ENCODE data around the gene TATDN2.

Gene TATDN2

GRCh38 chr3:10215578-10216368 lies 32.5 kb upstream of the TATDN2 start:
- Histone ChIP-seq H3F3A (ENCODE audit: low read depth) (no peaks in the 10 kb centered on the region), H2AFZ (ENCODE audit: low read length) (no peak overlapping the region), H3K4me1 (ENCODE audit: insufficient read depth, low read length, poor library complexity, severe bottlenecking) (peaks cover 3% of the 10 kb centered on the region), H3K79me2 (ENCODE audit: insufficient read depth, low read length) (no peaks in the 10 kb centered on the region), H4K20me1 (ENCODE audit: insufficient read depth, low read length, poor library complexity, severe bottlenecking) (no peaks in the 10 kb centered on the region), H3K36me3 (ENCODE audit: insufficient read depth, low read length) (no peaks in the 10 kb centered on the region), H3K4me3 (ENCODE audit: low read length, poor library complexity, severe bottlenecking) (no peak overlapping the region), H3K27me3 (ENCODE audit: insufficient read depth, low read length, poor library complexity, severe bottlenecking) (no peaks in the 10 kb centered on the region), H3K9me2 (replicated peaks; ENCODE audit: low read depth, low read length) (no peaks in the 10 kb centered on the region), H3K9me3 (ENCODE audit: insufficient read depth, low read depth, low read length) (no peaks in the 10 kb centered on the region), H3K9ac (ENCODE audit: low read depth, low read length, poor library complexity, severe bottlenecking) (no peak overlapping the region), H3K4me2 (ENCODE audit: low read depth, low read length, poor library complexity, severe bottlenecking) (no peak overlapping the region)
- TF ChIP-seq EZH2phosphoT487 (IDR thresholded peaks at IDR 0.05; ENCODE audit: borderline replicate concordance): no peak
- TF ChIP-seq, protein P1, sequence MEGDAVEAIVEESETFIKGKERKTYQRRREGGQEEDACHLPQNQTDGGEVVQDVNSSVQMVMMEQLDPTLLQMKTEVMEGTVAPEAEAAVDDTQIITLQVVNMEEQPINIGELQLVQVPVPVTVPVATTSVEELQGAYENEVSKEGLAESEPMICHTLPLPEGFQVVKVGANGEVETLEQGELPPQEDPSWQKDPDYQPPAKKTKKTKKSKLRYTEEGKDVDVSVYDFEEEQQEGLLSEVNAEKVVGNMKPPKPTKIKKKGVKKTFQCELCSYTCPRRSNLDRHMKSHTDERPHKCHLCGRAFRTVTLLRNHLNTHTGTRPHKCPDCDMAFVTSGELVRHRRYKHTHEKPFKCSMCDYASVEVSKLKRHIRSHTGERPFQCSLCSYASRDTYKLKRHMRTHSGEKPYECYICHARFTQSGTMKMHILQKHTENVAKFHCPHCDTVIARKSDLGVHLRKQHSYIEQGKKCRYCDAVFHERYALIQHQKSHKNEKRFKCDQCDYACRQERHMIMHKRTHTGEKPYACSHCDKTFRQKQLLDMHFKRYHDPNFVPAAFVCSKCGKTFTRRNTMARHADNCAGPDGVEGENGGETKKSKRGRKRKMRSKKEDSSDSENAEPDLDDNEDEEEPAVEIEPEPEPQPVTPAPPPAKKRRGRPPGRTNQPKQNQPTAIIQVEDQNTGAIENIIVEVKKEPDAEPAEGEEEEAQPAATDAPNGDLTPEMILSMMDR (conservative IDR thresholded peaks at IDR 0.05; ENCODE audit: low read length): no peak

DNA sequence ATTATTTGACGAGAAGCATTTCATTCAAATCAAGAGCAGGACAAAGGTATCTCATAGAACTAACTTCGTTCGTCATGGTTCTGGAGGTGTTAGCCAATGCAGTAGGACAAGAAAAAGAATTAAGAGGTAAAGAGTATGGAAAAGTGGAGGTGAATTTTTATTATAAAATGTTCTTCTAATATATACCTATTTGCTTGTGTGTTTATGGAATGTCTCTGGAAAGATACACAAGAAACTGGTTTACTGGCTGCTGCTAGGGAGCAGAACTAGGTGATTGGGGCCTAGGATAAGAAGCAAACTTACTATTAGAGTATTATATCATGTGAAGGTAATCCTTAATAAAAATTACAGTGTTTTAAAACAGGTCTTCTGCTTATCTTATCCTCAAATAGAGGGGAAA lies 30.9 kb upstream of the TATDN2 start:
- Histone ChIP-seq H3K9ac (ENCODE audit: low read depth, low read length, poor library complexity, severe bottlenecking) (no peak overlapping the region), H3F3A (ENCODE audit: low read depth) (no peaks in the 10 kb centered on the region), H3K9me3 (ENCODE audit: insufficient read depth, low read depth, low read length) (no peaks in the 10 kb centered on the region), H3K9me2 (replicated peaks; ENCODE audit: low read depth, low read length) (no peaks in the 10 kb centered on the region), H3K79me2 (ENCODE audit: insufficient read depth, low read length) (no peaks in the 10 kb centered on the region), H3K4me1 (ENCODE audit: insufficient read depth, low read length, poor library complexity, severe bottlenecking) (peaks cover 4% of the 10 kb centered on the region), H2AFZ (ENCODE audit: low read length) (no peak overlapping the region), H3K4me3 (ENCODE audit: low read length, poor library complexity, severe bottlenecking) (no peak overlapping the region), H4K20me1 (ENCODE audit: insufficient read depth, low read length, poor library complexity, severe bottlenecking) (no peaks in the 10 kb centered on the region), H3K4me2 (ENCODE audit: low read depth, low read length, poor library complexity, severe bottlenecking) (no peak overlapping the region), H3K27me3 (ENCODE audit: insufficient read depth, low read length, poor library complexity, severe bottlenecking) (no peaks in the 10 kb centered on the region), H3K36me3 (ENCODE audit: insufficient read depth, low read length) (no peaks in the 10 kb centered on the region)
- TF ChIP-seq, protein P1 (conservative IDR thresholded peaks at IDR 0.05; ENCODE audit: low read length): no peak
- no peak for TF ChIP-seq EZH2phosphoT487 (IDR thresholded peaks at IDR 0.05; ENCODE audit: borderline replicate concordance)

DNA sequence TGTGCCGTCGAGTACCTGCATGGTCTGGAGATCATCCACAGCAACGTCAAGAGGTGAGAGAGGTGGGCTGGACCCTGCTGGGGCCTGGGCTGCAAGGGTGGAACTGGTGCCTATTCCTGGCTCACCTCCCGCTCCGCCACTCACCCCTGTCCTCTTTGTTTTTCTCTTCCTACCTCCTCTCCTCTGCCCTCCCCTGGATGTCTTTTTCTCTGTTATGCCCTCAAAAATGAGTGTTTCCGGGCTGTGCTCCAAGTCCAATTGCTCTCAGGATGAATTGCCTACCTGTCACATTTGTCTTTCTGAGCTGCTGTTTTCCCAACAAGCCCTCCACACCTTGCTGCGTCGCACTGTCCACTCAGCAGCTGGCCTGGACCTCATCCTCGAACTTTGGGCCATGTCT lies 28.5 kb upstream of the TATDN2 start:
- no peaks in the 10 kb centered on the region for H3K9me2 ChIP-seq (replicated peaks; ENCODE audit: low read depth, low read length)
- H3K4me2 ChIP-seq (ENCODE audit: low read depth, low read length, poor library complexity, severe bottlenecking): no peak overlapping the region
- peaks cover 12% of the 10 kb centered on the region for H3K4me1 ChIP-seq (ENCODE audit: insufficient read depth, low read length, poor library complexity, severe bottlenecking)
- no peaks in the 10 kb centered on the region for H3K27me3 ChIP-seq (ENCODE audit: insufficient read depth, low read length, poor library complexity, severe bottlenecking)
- H3K9ac ChIP-seq (ENCODE audit: low read depth, low read length, poor library complexity, severe bottlenecking): no peak overlapping the region
- TF ChIP-seq, protein P1 (conservative IDR thresholded peaks at IDR 0.05; ENCODE audit: low read length): no peak
- no peak for TF ChIP-seq EZH2phosphoT487 (IDR thresholded peaks at IDR 0.05; ENCODE audit: borderline replicate concordance)
- no peaks in the 10 kb centered on the region for H3K9me3 ChIP-seq (ENCODE audit: insufficient read depth, low read depth, low read length)
- H3F3A ChIP-seq (ENCODE audit: low read depth): no peaks in the 10 kb centered on the region
- H3K79me2 ChIP-seq (ENCODE audit: insufficient read depth, low read length): no peaks in the 10 kb centered on the region
- H3K36me3 ChIP-seq (ENCODE audit: insufficient read depth, low read length): no peaks in the 10 kb centered on the region
- H4K20me1 ChIP-seq (ENCODE audit: insufficient read depth, low read length, poor library complexity, severe bottlenecking): no peaks in the 10 kb centered on the region
- H2AFZ ChIP-seq (ENCODE audit: low read length): no peak overlapping the region
- no peak overlapping the region for H3K4me3 ChIP-seq (ENCODE audit: low read length, poor library complexity, severe bottlenecking)

All from Loucy (cell line).